Measurements from ENCODE around the gene AHI1.

- TF ChIP-seq EZH2 (IDR thresholded peaks at IDR 0.05; ENCODE audit: low read length, unreplicated experiment), result no peak
- TF ChIP-seq CTCF (conservative IDR thresholded peaks at IDR 0.05; ENCODE audit: low read depth, low read length), result no peak
- TF ChIP-seq EZH2phosphoT487 (IDR thresholded peaks at IDR 0.05; ENCODE audit: borderline replicate concordance, low read length), result no peak
Measured at GRCh38 chr6:135318738-135319469, 178.6 kb downstream of the AHI1 start.

Data from PC-3 (cell line).